ENCODE measurements around the gene ANKHD1. TPM values are rescaled to one million over a fixed set of nuclear protein-coding genes. Genes with fewer than 3 reads are reported as not detected.
"Not testable (repeated sequence)": the region's sequence is repeated elsewhere in the genome, so short reads cannot be mapped to it uniquely, and the experiment has no call there.

The ANKHD1 gene
- total and polyA plus RNA-seq, 4 donors, result 33.2 to 116 (median 60.1) TPM

DNA sequence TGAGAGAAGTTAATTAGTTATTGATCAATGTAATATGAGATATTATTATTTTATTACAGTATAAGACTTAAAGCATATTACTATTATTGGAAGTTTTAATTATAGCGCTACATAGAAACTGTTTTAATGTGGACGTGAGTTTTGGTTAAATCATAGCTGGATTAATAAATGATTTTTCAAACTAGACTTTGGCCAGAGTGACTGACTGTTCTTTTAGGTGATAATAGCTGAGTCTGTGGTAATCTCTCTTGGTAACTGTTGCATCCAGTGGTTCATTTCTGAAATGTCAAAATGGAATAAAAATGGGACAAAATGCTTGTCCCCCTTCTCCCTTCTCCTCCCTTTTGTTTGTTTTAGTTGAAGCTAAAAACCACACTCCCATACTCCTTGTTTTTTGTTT, 28.1 kb downstream of the ANKHD1 start:
- no peak for DNase-seq (ENCODE audit: low spot score)
- Histone ChIP-seq H3K4me1 (ENCODE audit: control insufficient read depth in 4 of 4, insufficient read depth in 4 of 4, low read length in 3 of 4) (peaks cover 3 to 16% (median 9%) of the 10 kb centered on the region in 4 donors), H3K9me3 (ENCODE audit: control insufficient read depth in 4 of 4, low read length in 3 of 4) (no peaks in the 10 kb centered on the region), H3K4me3 (ENCODE audit: low read depth in 1 of 3, low read length in 3 of 3) (no peak overlapping the region), H3K9ac (ENCODE audit: low read depth in 1 of 2, low read length in 2 of 2) (no peak overlapping the region), H3K27ac (ENCODE audit: low read depth in 1 of 2, low read length in 2 of 2) (peak overlapping the region in 1 of 2 donors; percentile 15), H3K36me3 (ENCODE audit: control insufficient read depth in 4 of 4, insufficient read depth in 3 of 4, low read depth in 1 of 4, low read length in 3 of 4) (no peaks in the 10 kb centered on the region), H3K27me3 (ENCODE audit: control insufficient read depth in 4 of 4, insufficient read depth in 4 of 4, low read length in 3 of 4) (no peaks in the 10 kb centered on the region)
- 41% methylated on average over 2 of the region's 2 CpGs for WGBS
- TF ChIP-seq SP1 (IDR thresholded peaks at IDR 0.05), result peak; percentile 43
- peak; percentile 73 to 83 for TF ChIP-seq HNF4A (conservative IDR thresholded peaks at IDR 0.05)
- peak; percentile 47 for TF ChIP-seq HNF4G (IDR thresholded peaks at IDR 0.05)
- TF ChIP-seq RXRA (IDR thresholded peaks at IDR 0.05), result no peak

DNA sequence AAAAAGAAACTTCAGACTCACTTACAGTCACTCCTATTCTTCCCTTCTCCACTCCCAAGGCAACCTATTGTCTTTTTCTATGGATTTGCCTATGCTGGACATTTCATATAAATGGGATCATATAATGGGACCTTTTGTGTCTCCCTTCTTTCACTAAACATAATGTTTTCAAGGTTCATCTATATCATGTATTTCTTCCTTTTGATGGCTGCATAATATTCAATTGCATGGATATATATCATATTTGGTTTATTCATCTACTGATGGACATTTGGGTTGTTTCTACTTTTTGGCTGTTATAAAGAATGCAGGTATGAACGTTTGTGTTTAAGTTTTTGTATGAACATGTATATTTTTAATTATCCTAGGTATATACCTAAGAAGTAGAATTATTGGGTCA, 30.6 kb downstream of the ANKHD1 start:
- Histone ChIP-seq H3K9me3 (ENCODE audit: control insufficient read depth in 4 of 4, low read length in 3 of 4) (no peaks in the 10 kb centered on the region), H3K36me3 (ENCODE audit: control insufficient read depth in 4 of 4, insufficient read depth in 3 of 4, low read depth in 1 of 4, low read length in 3 of 4) (peaks cover 0 to 7% (median 2%) of the 10 kb centered on the region in 4 donors), H3K27ac (ENCODE audit: low read depth in 1 of 2, low read length in 2 of 2) (no peak overlapping the region), H3K4me3 (ENCODE audit: low read depth in 1 of 3, low read length in 3 of 3) (no peak overlapping the region), H3K4me1 (ENCODE audit: control insufficient read depth in 4 of 4, insufficient read depth in 4 of 4, low read length in 3 of 4) (peaks cover 3 to 14% (median 8%) of the 10 kb centered on the region in 4 donors), H3K9ac (ENCODE audit: low read depth in 1 of 2, low read length in 2 of 2) (no peak overlapping the region), H3K27me3 (ENCODE audit: control insufficient read depth in 4 of 4, insufficient read depth in 4 of 4, low read length in 3 of 4) (no peaks in the 10 kb centered on the region)
- no peak for DNase-seq (ENCODE audit: low spot score)
- no peak for TF ChIP-seq HNF4G (IDR thresholded peaks at IDR 0.05)
- no peak for TF ChIP-seq HNF4A (conservative IDR thresholded peaks at IDR 0.05)
- TF ChIP-seq, protein P1, sequence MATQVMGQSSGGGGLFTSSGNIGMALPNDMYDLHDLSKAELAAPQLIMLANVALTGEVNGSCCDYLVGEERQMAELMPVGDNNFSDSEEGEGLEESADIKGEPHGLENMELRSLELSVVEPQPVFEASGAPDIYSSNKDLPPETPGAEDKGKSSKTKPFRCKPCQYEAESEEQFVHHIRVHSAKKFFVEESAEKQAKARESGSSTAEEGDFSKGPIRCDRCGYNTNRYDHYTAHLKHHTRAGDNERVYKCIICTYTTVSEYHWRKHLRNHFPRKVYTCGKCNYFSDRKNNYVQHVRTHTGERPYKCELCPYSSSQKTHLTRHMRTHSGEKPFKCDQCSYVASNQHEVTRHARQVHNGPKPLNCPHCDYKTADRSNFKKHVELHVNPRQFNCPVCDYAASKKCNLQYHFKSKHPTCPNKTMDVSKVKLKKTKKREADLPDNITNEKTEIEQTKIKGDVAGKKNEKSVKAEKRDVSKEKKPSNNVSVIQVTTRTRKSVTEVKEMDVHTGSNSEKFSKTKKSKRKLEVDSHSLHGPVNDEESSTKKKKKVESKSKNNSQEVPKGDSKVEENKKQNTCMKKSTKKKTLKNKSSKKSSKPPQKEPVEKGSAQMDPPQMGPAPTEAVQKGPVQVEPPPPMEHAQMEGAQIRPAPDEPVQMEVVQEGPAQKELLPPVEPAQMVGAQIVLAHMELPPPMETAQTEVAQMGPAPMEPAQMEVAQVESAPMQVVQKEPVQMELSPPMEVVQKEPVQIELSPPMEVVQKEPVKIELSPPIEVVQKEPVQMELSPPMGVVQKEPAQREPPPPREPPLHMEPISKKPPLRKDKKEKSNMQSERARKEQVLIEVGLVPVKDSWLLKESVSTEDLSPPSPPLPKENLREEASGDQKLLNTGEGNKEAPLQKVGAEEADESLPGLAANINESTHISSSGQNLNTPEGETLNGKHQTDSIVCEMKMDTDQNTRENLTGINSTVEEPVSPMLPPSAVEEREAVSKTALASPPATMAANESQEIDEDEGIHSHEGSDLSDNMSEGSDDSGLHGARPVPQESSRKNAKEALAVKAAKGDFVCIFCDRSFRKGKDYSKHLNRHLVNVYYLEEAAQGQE (IDR thresholded peaks at IDR 0.05), result no peak
- no peak for TF ChIP-seq EGR1 (IDR thresholded peaks at IDR 0.05; ENCODE audit: low read depth in 2 of 2)
- WGBS, result 78% methylated on average over 1 of the region's 1 CpG

DNA sequence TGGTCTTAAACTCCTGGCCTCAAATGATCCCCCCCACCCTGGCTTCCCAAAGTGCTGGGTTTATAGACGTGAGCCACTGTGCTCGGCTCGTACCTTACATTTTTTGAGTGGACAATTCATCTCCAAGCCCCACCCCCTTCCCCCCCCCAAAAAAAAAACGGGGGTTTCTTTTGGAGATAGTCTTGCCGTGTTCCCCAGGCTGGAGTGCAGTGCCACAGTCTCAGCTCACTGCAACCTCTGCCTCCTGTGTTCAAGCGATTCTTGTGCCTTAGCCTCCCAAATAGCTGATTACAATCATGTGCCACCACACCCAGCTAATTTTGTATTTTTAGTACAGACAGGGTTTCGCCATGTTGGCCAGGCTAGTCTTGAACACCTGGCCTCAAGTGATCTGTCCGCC, 31.3 kb downstream of the ANKHD1 start:
- H3K4me1 ChIP-seq (ENCODE audit: control insufficient read depth in 4 of 4, insufficient read depth in 4 of 4, low read length in 3 of 4), result peaks cover 3 to 14% (median 8%) of the 10 kb centered on the region in 4 donors
- no peaks in the 10 kb centered on the region for H3K9me3 ChIP-seq (ENCODE audit: control insufficient read depth in 4 of 4, low read length in 3 of 4)
- no peak for DNase-seq (ENCODE audit: low spot score)
- no peak overlapping the region for H3K27ac ChIP-seq (ENCODE audit: low read depth in 1 of 2, low read length in 2 of 2)
- TF ChIP-seq, protein P2, sequence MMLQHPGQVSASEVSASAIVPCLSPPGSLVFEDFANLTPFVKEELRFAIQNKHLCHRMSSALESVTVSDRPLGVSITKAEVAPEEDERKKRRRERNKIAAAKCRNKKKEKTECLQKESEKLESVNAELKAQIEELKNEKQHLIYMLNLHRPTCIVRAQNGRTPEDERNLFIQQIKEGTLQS (IDR thresholded peaks at IDR 0.05), result no peak
- TF ChIP-seq FOXA2 (IDR thresholded peaks at IDR 0.05) (no peak), HNF4G (IDR thresholded peaks at IDR 0.05) (no peak)
- TF ChIP-seq, protein P3, sequence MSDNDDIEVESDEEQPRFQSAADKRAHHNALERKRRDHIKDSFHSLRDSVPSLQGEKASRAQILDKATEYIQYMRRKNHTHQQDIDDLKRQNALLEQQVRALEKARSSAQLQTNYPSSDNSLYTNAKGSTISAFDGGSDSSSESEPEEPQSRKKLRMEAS (IDR thresholded peaks at IDR 0.05), result no peak
- TF ChIP-seq, protein P1 (IDR thresholded peaks at IDR 0.05), result no peak
- WGBS, result 89% methylated on average over 8 of the region's 8 CpGs
- H3K9ac ChIP-seq (ENCODE audit: low read depth in 1 of 2, low read length in 2 of 2), result no peak overlapping the region
- H3K4me3 ChIP-seq (ENCODE audit: low read depth in 1 of 3, low read length in 3 of 3), result no peak overlapping the region
- H3K36me3 ChIP-seq (ENCODE audit: control insufficient read depth in 4 of 4, insufficient read depth in 3 of 4, low read depth in 1 of 4, low read length in 3 of 4), result peaks cover 1 to 7% (median 3%) of the 10 kb centered on the region in 4 donors
- H3K27me3 ChIP-seq (ENCODE audit: control insufficient read depth in 4 of 4, insufficient read depth in 4 of 4, low read length in 3 of 4), result no peaks in the 10 kb centered on the region

DNA sequence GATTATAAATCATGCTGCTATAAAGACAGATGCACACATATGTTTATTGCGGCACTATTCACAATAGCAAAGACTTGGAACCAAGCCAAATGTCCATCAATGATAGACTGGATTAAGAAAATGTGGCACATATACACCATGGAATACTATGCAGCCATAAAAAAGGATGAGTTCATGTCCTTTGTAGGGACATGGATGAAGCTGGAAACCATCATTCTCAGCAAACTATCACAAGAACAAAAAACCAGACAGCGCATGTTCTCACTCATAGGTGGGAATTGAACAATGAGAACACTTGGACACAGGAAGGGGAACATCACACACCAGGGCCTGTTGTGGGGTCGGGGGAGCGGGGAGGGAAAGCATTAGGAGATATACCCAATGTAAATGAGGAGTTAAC, 55.7 kb downstream of the ANKHD1 start:
- H3K36me3 ChIP-seq (ENCODE audit: control insufficient read depth in 4 of 4, insufficient read depth in 3 of 4, low read depth in 1 of 4, low read length in 3 of 4), result peaks cover under 1 to 17% (median 16%) of the 10 kb centered on the region in 4 donors
- H3K4me1 ChIP-seq (ENCODE audit: control insufficient read depth in 4 of 4, insufficient read depth in 4 of 4, low read length in 3 of 4); H3K9me3 ChIP-seq (ENCODE audit: control insufficient read depth in 4 of 4, low read length in 3 of 4); H3K4me3 ChIP-seq (ENCODE audit: low read depth in 1 of 3, low read length in 3 of 3); H3K27me3 ChIP-seq (ENCODE audit: control insufficient read depth in 4 of 4, insufficient read depth in 4 of 4, low read length in 3 of 4); DNase-seq (ENCODE audit: low spot score); H3K9ac ChIP-seq (ENCODE audit: low read depth in 1 of 2, low read length in 2 of 2); H3K27ac ChIP-seq (ENCODE audit: low read depth in 1 of 2, low read length in 2 of 2): not testable (repeated sequence)
- 99% methylated on average over 4 of the region's 4 CpGs for WGBS
